Astrocyte of the spinal cord (primary cell): ENCODE measurements around the gene CEP128.

Experiments used
- DNase-seq: peaks from one replicate; pipeline ENCODE4 v3.0.0; 2011; ENCODE audit warnings: low read depth, low spot score
- H3K4me3 ChIP-seq: 2 replicates; pipeline ENCODE4 v1.5.1; 2011; ENCODE audit warnings: low read depth, mild to moderate bottlenecking, low read length, moderate library complexity
- CTCF ChIP-seq: IDR thresholded peaks from 2 replicates; pipeline ENCODE4 v1.5.1; 2012; ENCODE audit warnings: low read depth, mild to moderate bottlenecking, low read length, inconsistent platforms
- in situ Hi-C: cut with HindIII; loops from 2 replicates; pipeline ENCODE4 v1.10.0; 2017; ENCODE audit warnings: low sequenced_read_pairs

The CEP128 gene

GRCh38 chr14:80764496-80764895, 177.0 kb downstream of the CEP128 start:
- in situ Hi-C loops: no loop called here
- H3K4me3 ChIP-seq: no peak overlapping the region
- TF ChIP-seq CTCF: no peak
- DNase-seq: peak; percentile 20

DNA sequence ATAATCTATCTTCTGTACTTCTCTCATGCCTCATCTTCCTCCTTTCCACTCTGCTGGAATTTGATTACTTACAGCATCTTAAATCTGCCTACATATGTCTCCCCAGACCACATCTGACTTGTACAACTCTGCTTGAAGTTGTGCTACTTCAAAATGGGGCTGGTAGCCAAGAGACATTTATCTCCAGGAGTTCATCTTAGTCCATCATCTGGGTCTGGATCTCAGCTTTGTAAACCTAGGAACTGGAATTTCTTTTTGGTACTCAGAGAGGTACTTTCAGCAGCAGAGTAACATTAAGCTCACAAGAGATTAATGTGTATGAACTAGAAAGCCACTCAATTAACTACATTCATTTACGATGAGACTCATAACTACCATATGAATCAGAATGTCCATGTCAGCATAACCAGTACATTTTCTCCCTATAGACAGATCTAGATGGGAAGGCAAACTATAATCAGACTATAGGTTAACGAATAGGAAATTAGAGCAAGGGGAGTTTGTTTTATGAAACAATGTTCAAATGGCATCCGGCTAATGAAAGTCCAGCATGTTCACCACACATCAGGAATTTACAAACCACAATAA, 178.8 kb downstream of the CEP128 start:
- H3K4me3 ChIP-seq: no peak overlapping the region
- in situ Hi-C loops: no loop called here
- no peak for DNase-seq
- TF ChIP-seq CTCF: no peak

- no peak overlapping the region for H3K4me3 ChIP-seq
- in situ Hi-C loops: no loop called here
- DNase-seq: no peak
- no peak for TF ChIP-seq CTCF
Observed at GRCh38 chr14:80754696-80755095, 186.8 kb downstream of the CEP128 start.

- no peak for DNase-seq
- no peak for TF ChIP-seq CTCF
- in situ Hi-C loops: no loop called here
- H3K4me3 ChIP-seq: no peak overlapping the region
Observed at GRCh38 chr14:80751285-80751684, 190.3 kb downstream of the CEP128 start.

- no peak overlapping the region for H3K4me3 ChIP-seq
- TF ChIP-seq CTCF: no peak
- no peak for DNase-seq
- in situ Hi-C loops: no loop called here
Observed at GRCh38 chr14:80726211-80726610, 215.3 kb downstream of the CEP128 start.

DNA sequence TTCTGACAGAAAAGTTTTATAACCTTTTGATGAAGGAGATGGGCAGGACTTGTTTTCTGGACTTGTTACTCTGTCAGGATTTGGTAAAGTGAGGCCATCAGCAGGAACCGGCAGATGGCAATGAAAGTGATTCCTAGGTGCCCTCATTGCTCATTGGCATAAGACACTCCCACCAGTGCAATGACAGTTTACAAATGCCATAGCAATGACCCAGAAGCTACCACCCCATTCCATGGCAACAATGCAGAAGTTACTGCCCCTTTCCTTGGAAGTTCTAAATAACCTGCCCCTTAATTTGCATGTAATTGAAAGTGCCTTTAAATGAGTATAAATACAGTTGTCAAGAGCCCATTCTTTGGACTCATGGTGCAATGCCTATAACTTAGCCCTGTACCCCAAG, 222.6 kb downstream of the CEP128 start:
- H3K4me3 ChIP-seq: no peak overlapping the region
- in situ Hi-C loops: no loop called here
- no peak for TF ChIP-seq CTCF
- no peak for DNase-seq

GRCh38 chr14:80714474-80714873, 227.1 kb downstream of the CEP128 start:
- no peak for DNase-seq
- in situ Hi-C loops: no loop called here
- no peak overlapping the region for H3K4me3 ChIP-seq
- no peak for TF ChIP-seq CTCF
